HG02840 (cell line): Measurements from ENCODE around the gene IL9R.
"Not testable (repeated sequence)": the region's sequence is repeated elsewhere in the genome, so short reads cannot be mapped to it uniquely, and the experiment has no call there.

Experiments used
- ATAC-seq: cut with Tn5 transposase; IDR thresholded peaks from one replicate; pipeline ENCODE4 v1.9.1; 2021; ENCODE audit warnings: mild to moderate bottlenecking, moderate library complexity, moderate number of reproducible peaks; ENCODE audit not compliant: unreplicated experiment, low FRiP score

Gene IL9R

DNA sequence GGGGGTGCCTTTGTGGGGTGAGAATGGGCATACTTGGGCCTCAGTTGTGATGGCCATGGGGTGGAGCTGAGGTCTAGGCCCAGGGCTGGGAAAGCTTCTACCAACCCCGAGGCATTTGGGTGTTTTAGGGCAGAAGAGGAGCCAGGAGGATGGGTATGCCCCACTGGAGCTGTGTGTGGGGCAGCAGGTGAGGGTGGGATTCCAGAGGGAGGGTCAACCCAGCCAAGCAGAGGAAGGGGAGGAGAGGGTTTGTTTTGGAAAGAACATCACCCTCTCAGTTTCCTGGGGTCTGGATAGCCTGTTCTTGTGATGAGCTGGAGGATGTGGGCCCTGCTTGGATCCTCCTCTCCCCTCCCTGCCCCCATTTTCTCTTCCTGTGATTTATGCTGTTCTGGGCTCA lies 620 bp downstream of the IL9R start:
- ATAC-seq, result no peak

- ATAC-seq, result no peak
These were observed 1.4 kb downstream of the IL9R start for GRCh38 chrX:155998761-155999510.

DNA sequence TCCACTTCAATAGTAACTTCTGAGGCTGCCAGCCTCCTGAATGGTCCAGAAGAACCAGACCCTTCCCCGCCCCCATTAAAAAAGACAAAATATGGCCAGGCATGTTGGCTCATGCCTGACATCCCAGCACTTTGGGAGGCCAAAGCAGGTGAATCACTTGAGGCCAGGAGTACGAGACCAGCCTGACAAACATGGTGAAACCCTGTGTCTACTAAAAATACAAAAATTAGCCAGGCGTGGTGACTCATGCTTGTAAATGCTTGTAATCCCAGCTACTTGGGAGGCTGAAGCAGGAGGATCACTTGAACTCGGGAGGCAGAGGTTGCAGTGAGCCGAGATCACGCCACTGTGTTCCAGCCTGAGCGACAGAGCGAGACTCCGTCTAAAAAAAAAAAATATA lies 2.3 kb downstream of the IL9R start:
- ATAC-seq, result not testable (repeated sequence)

DNA sequence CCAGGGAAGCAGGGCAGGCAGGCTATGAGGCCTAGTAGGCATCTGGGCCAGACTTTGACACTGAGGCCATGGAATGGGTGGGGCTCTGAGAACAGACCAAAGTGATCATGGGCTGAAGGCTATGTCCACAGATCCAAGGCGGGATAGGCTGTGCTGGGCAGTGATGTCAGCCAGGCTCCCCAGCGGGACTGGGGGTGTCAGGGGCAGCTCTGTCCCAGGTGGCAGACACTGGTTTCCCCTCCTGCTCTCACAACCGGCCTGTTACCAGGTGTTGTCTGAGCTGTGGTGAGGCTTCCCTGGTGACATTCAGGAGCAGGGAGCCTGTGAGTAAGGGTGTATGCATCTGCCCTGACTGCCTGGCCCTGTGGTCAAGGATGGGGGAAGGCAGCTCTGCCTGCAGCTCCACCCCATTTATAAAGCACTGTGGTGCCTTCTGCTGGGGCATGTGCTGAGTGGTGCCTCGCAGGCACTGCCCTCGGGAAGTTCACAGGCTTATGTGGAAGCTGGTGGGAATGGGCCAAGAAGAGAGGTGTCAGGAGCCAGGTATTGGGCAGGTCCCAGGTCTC lies 2.9 kb downstream of the IL9R start:
- no peak for ATAC-seq

- no peak for ATAC-seq
These were observed 3.6 kb downstream of the IL9R start for GRCh38 chrX:156001001-156001666.

- no peak for ATAC-seq
These were observed 4.1 kb downstream of the IL9R start for GRCh38 chrX:156001667-156002021.

DNA sequence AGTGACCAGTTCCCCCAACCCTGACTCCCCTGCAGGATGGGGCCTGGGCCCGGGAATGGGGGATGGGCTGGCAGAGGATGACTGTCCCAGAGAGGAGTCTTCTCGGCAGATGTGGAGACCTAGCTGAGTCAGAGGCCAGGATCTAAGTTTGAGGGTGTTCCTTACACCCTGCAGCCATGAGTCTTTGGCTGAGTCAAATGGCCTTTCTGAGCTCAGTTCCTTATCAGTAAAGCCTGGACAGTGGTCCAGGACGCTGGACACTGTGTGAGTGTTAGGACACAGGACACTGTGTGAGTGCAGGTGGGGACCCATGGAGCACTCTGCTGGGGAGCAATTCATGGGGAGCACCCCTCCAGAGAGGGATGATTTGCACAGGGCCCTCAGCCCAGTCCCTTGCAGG lies 5.0 kb downstream of the IL9R start:
- no peak for ATAC-seq

DNA sequence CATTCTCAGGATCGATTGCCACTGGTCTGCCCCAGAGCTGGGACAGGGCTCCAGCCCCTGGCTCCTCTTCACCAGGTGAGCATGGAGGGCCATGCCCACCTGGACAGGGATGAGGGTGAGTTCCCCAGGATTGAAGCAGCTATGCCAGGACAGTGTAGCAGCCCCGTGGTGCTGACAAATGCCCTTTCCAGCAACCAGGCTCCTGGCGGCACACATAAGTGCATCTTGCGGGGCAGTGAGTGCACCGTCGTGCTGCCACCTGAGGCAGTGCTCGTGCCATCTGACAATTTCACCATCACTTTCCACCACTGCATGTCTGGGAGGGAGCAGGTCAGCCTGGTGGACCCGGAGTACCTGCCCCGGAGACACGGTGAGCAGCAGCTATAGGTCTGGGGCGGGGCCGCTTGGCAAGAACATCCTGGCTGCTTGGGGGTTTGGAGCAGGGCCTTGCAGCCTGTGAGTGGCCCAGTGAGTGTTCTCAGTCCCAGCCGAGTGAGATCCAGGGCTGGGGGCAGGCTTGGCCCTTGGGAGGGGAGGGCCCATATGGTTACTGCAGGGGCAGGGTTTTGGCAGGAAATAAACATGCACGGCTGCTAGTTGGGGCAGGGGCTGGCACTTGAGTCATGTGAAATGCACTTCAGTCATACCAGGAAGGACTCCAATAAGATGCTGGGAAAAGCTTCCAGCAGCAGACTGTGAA lies 6.1 kb downstream of the IL9R start:
- ATAC-seq, result no peak

DNA sequence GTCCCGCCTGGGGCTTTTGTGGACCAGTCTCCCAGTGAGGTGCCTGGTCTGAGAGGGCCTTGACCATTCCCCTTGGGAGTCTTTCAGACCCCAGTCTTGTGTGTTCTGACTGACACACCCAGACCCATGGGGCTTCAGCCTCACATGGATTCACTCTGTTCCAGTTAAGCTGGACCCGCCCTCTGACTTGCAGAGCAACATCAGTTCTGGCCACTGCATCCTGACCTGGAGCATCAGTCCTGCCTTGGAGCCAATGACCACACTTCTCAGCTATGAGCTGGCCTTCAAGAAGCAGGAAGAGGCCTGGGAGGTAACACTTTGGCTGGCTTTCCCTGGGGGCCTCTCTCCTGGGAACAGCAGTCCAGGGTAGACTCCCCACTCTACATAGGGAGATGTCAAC lies 6.8 kb downstream of the IL9R start:
- no peak for ATAC-seq

GRCh38 chrX:156004740-156005139 lies 7.2 kb downstream of the IL9R start:
- ATAC-seq, result no peak

GRCh38 chrX:156005144-156005543 lies 7.6 kb downstream of the IL9R start:
- no peak for ATAC-seq

DNA sequence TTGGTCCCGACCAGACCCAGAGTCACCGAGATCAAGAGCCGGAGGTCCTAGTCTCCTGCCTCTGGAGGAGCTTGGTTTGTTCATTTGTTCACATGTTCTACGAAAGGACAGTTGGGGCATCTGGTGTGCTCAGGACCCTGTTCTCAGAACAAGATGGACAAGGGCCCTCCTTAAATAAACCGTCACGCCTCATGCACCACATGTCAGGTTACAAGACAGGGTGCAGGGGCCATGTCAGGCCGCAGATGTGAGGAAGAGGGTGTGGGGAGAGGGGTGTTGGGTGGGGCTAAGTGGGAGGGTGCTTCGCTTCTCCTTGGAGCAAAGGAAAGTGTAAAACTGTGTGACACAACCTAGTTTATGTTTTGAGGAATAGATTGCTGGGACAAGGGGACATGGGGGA lies 9.0 kb downstream of the IL9R start:
- ATAC-seq, result not testable (repeated sequence)

- not testable (repeated sequence) for ATAC-seq
These were observed 10.9 kb downstream of the IL9R start for GRCh38 chrX:156008379-156008778.

DNA sequence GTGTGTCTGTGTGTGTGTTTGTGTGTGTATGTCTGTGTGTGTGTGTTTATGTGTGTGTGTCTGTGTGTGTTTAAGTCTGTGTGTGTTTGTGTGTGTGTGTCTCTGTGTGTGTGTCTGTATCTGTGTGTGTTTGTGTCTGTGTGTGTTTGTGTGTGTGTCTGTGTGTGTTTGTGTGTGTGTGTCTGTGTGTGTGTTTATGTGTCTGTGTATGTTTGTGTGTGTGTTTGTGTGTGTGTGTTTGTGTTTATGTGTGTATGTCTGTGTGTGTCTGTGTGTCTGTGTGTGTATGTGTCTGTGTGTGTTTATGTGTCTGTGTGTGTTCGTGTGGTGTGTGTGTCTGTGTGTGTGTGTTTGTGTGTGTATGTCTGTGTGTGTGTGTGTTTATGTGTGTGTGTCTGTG lies 11.4 kb downstream of the IL9R start:
- no peak for ATAC-seq

- ATAC-seq, result not testable (repeated sequence)
These were observed 12.2 kb downstream of the IL9R start for GRCh38 chrX:156009691-156010090.

DNA sequence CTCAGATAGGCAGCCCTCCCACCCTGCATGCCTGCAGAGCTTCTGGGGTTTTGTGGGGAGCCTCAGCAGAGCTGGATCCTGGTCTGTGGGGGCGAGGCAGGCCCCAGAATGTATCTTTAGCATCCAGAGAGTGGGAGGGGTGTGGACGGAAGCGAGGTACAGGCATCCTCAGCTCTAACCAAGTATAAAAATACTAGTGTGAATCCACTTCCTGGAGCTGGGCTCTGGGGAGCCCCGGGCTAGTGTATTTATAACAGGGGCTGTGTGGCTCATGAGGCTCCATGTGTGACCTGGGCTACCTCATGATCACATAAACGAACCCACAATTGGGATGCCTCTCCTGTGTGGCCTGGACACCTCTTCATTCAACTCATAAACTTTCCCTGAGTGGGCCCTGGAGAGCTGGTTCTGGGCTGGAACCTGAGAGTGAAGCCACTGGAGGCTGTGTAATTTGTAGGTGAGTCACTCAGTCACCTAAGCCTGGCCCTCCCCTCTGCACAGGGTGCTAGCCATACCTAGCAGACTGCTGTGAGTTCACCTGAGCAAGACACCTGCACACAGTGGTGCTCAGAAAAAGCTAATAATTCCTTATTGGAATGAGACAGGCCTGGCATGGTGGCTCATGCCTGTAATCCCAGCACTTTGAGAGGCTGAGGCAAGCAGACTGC lies 15.9 kb downstream of the IL9R start:
- not testable (repeated sequence) for ATAC-seq

DNA sequence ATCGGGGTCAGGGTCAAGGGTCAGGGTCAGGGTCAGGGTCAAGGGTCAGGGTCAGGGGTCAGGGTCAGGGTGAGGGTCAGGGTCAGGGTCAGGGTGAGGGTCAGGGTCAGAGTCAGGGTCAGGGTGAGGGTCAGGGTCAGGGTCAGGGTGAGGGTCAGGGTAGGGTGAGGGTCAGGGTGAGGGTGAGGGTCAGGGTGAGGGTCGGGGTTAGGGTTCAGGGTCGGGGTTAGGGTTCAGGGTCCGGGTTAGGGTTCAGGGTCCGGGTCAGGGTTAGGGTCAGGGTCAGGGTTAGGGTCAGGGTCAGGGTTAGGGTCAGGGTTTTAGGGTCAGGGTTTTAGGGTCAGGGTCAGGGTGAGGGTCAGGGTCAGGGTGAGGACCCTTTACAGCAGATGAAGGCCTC lies 22.4 kb downstream of the IL9R start:
- ATAC-seq, result not testable (repeated sequence)

DNA sequence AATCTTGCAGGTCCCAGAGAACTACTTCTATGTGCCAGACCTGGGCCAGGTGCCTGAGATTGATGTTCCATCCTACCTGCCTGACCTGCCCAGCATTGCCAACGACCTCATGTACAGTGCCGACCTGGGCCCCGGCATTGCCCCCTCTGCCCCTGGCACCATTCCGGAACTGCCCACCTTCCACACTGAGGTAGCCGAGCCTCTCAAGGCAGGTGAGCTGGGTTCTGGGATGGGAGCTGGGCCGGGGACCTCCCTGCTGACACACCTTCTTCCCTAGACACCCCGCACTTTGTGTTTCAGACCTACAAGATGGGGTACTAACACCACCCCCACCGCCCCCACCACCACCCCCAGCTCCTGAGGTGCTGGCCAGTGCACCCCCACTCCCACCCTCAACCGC lies 25.5 kb downstream of the IL9R start:
- ATAC-seq, result not testable (repeated sequence)

DNA sequence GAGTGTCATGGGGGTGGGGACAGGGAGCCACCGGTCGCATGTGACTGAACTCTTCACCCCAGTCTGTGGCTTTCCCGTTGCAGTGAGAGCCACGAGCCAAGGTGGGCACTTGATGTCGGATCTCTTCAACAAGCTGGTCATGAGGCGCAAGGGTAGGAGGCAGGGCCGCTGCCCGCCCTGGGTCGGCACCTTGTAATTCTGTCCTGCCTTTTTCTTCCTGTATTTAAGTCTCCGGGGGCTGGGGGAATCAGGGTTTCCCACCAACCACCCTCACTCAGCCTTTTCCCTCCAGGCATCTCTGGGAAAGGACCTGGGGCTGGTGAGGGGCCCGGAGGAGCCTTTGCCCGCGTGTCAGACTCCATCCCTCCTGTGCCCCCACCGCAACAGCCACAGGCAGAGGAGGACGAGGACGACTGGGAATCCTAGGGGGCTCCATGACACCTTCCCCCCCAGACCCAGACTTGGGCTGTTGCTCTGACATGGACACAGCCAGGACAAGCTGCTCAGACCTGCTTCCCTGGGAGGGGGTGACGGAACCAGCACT lies 27.5 kb downstream of the IL9R start:
- ATAC-seq, result not testable (repeated sequence)

- ATAC-seq, result not testable (repeated sequence)
These were observed 31.2 kb downstream of the IL9R start for GRCh38 chrX:156028653-156029237.
